HTERT RPE-1 (cell line): ENCODE results near the gene IL20RA.
"Not testable (repeated sequence)": the region's sequence is repeated elsewhere in the genome, so short reads cannot be mapped to it uniquely, and the experiment has no call there.

Source experiments
- in situ Hi-C: fragments of 300-500 bp; cut with MboI; formaldehyde crosslinking; loops from 4 replicates; pipeline ENCODE4 v1.14.3; 2020; ENCODE audit warnings: low sequenced_read_pairs

IL20RA gene

GRCh38 chr6:136975089-136975715, 69.6 kb downstream of the IL20RA start:
- in situ Hi-C loops, result no loop called here

- in situ Hi-C loops, result not testable (repeated sequence)
Measured at GRCh38 chr6:136973781-136974180, 71.0 kb downstream of the IL20RA start.

- in situ Hi-C loops, result no loop called here
Measured at GRCh38 chr6:136971609-136972008, 73.2 kb downstream of the IL20RA start.

- in situ Hi-C loops, result no loop called here
Measured at GRCh38 chr6:136969930-136970329, 74.8 kb downstream of the IL20RA start.

GRCh38 chr6:136969433-136969832, 75.3 kb downstream of the IL20RA start:
- in situ Hi-C loops, result no loop called here

- in situ Hi-C loops, result no loop called here
Measured at GRCh38 chr6:136968837-136969236, 75.9 kb downstream of the IL20RA start.

GRCh38 chr6:136967876-136968752, 76.7 kb downstream of the IL20RA start:
- in situ Hi-C loops, result no loop called here

GRCh38 chr6:136964398-136964797, 80.4 kb downstream of the IL20RA start:
- in situ Hi-C loops, result no loop called here

GRCh38 chr6:136963259-136963658, 81.5 kb downstream of the IL20RA start:
- in situ Hi-C loops, result no loop called here

- in situ Hi-C loops, result no loop called here
Measured at GRCh38 chr6:136962661-136963060, 82.1 kb downstream of the IL20RA start.

GRCh38 chr6:136961848-136962247, 82.9 kb downstream of the IL20RA start:
- in situ Hi-C loops, result no loop called here

- in situ Hi-C loops, result no loop called here
Measured at GRCh38 chr6:136960781-136961180, 84.0 kb downstream of the IL20RA start.

- in situ Hi-C loops, result not testable (repeated sequence)
Measured at GRCh38 chr6:136959935-136960334, 84.8 kb downstream of the IL20RA start.

GRCh38 chr6:136959471-136959891, 85.3 kb downstream of the IL20RA start:
- in situ Hi-C loops, result no loop called here

GRCh38 chr6:136958168-136958567, 86.6 kb downstream of the IL20RA start:
- in situ Hi-C loops, result no loop called here

- in situ Hi-C loops, result no loop called here
Measured at GRCh38 chr6:136956590-136957544, 87.9 kb downstream of the IL20RA start.

GRCh38 chr6:136955123-136955522, 89.6 kb downstream of the IL20RA start:
- in situ Hi-C loops, result no loop called here

GRCh38 chr6:136952714-136953260, 92.0 kb downstream of the IL20RA start:
- in situ Hi-C loops, result no loop called here

GRCh38 chr6:136950436-136951126, 94.2 kb downstream of the IL20RA start:
- in situ Hi-C loops, result no loop called here
